Measurements from ENCODE around the gene ARL1. TPM values are rescaled to one million over a fixed set of nuclear protein-coding genes. Genes with fewer than 3 reads are reported as not detected.
"Not testable (repeated sequence)": the region's sequence is repeated elsewhere in the genome, so short reads cannot be mapped to it uniquely, and the experiment has no call there.

Gene ARL1
- 10 to 100 TPM; 25.1 to 44.1 (median 27.2) TPM for polyA plus RNA-seq

GRCh38 chr12:101407436-101408345, at the start of gene ARL1:
Gene ARL1 (minus strand): TSS chr12:101407772. CDS start chr12:101407645, 127 bp downstream.
- WGBS, 3 donors = 0% methylated on average over 68 to 71 of the region's 71 CpGs
- H3K27ac ChIP-seq (ENCODE audit: low read depth, low read length) = no peak within 1 kb of the TSS

- no peak overlapping the region for H3K27ac ChIP-seq (ENCODE audit: low read depth, low read length)
- 50 to 71% (median 60%) methylated on average over 4 of the region's 4 CpGs for WGBS, 3 donors
These were observed 48.1 kb upstream of the ARL1 start for GRCh38 chr12:101455685-101456084.

- no peak overlapping the region for H3K27ac ChIP-seq (ENCODE audit: low read depth, low read length)
These were observed 34.1 kb upstream of the ARL1 start for GRCh38 chr12:101441461-101442224.

GRCh38 chr12:101439236-101439635, 31.7 kb upstream of the ARL1 start:
- H3K27ac ChIP-seq (ENCODE audit: low read depth, low read length) = no peak overlapping the region
- WGBS, 3 donors = 53 to 59% (median 55%) methylated on average over 5 of the region's 5 CpGs

- no peak overlapping the region for H3K27ac ChIP-seq (ENCODE audit: low read depth, low read length)
These were observed 28.6 kb upstream of the ARL1 start for GRCh38 chr12:101436136-101436535.

GRCh38 chr12:101430456-101430855, 22.9 kb upstream of the ARL1 start:
- no peak overlapping the region for H3K27ac ChIP-seq (ENCODE audit: low read depth, low read length)
- 41 to 66% (median 43%) methylated on average over 2 of the region's 2 CpGs for WGBS, 3 donors

GRCh38 chr12:101424620-101425019, 17.0 kb upstream of the ARL1 start:
- WGBS, 3 donors = 63 to 97% (median 92%) methylated on average over 2 of the region's 2 CpGs
- no peak overlapping the region for H3K27ac ChIP-seq (ENCODE audit: low read depth, low read length)

- 86 to 93% (median 91%) methylated on average over 4 of the region's 4 CpGs for WGBS, 3 donors
- H3K27ac ChIP-seq (ENCODE audit: low read depth, low read length) = not testable (repeated sequence)
These were observed 14.5 kb upstream of the ARL1 start for GRCh38 chr12:101422066-101422465.

- no peak overlapping the region for H3K27ac ChIP-seq (ENCODE audit: low read depth, low read length)
- 93 to 97% (median 96%) methylated on average over 1 of the region's 1 CpG for WGBS, 3 donors
These were observed 7.7 kb upstream of the ARL1 start for GRCh38 chr12:101415228-101415627.

- 2 to 3% (median 3%) methylated on average over 2 of the region's 2 CpGs for WGBS, 3 donors
- no peak overlapping the region for H3K27ac ChIP-seq (ENCODE audit: low read depth, low read length)
These were observed 7.1 kb upstream of the ARL1 start for GRCh38 chr12:101414533-101415119.

GRCh38 chr12:101410169-101410568, 2.6 kb upstream of the ARL1 start:
- WGBS, 3 donors = 81 to 88% (median 86%) methylated on average over 8 of the region's 8 CpGs
- not testable (repeated sequence) for H3K27ac ChIP-seq (ENCODE audit: low read depth, low read length)

GRCh38 chr12:101407049-101407435, 530 bp downstream of the ARL1 start:
- WGBS, 3 donors = 0% methylated on average over 18 of the region's 18 CpGs
- H3K27ac ChIP-seq (ENCODE audit: low read depth, low read length) = no peak overlapping the region

- WGBS, 3 donors = 70 to 100% (median 96%) methylated on average over 2 to 3 of the region's 3 CpGs
These were observed 16.4 kb downstream of the ARL1 start for GRCh38 chr12:101391181-101391580.

GRCh38 chr12:101379149-101379548, 28.4 kb downstream of the ARL1 start:
- H3K27ac ChIP-seq (ENCODE audit: low read depth, low read length) = no peak overlapping the region

More at GRCh38 chr12:101391181-101391580, 16.4 kb downstream of the ARL1 start:
- H3K27ac ChIP-seq (ENCODE audit: low read depth, low read length) = not testable (repeated sequence)

GRCh38 chr12:101375573-101375972, 32.0 kb downstream of the ARL1 start:
- H3K27ac ChIP-seq (ENCODE audit: low read depth, low read length) = no peak overlapping the region
- 80 to 90% (median 90%) methylated on average over 5 of the region's 5 CpGs for WGBS, 3 donors

GRCh38 chr12:101372431-101372830, 35.1 kb downstream of the ARL1 start:
- 89 to 97% (median 96%) methylated on average over 1 of the region's 1 CpG for WGBS, 3 donors
- no peak overlapping the region for H3K27ac ChIP-seq (ENCODE audit: low read depth, low read length)

- no peak overlapping the region for H3K27ac ChIP-seq (ENCODE audit: low read depth, low read length)
- WGBS, 3 donors = 98 to 99% (median 98%) methylated on average over 6 of the region's 6 CpGs
These were observed 39.6 kb downstream of the ARL1 start for GRCh38 chr12:101368016-101368415.

GRCh38 chr12:101361455-101361854, 46.1 kb downstream of the ARL1 start:
- H3K27ac ChIP-seq (ENCODE audit: low read depth, low read length) = no peak overlapping the region
- 85 to 98% (median 93%) methylated on average over 8 of the region's 8 CpGs for WGBS, 3 donors

GRCh38 chr12:101356794-101357193, 50.8 kb downstream of the ARL1 start:
- no peak overlapping the region for H3K27ac ChIP-seq (ENCODE audit: low read depth, low read length)
- 69 to 94% (median 81%) methylated on average over 5 of the region's 5 CpGs for WGBS, 3 donors
